Lung (tissue), 12 donors: Measurements from ENCODE around the gene QPCT. TPM values are rescaled to one million over a fixed set of nuclear protein-coding genes. Genes with fewer than 3 reads are reported as not detected.

Experiments used
- ATAC-seq: fragments of 200-7000 bp; cut with Tn5 transposase; one replicate; pipeline ENCODE4 v1.9.1; 2020; ENCODE audit warnings: moderate number of reproducible peaks; ENCODE audit not compliant: insufficient read depth, low FRiP score
- DNase-seq, 3 donors: peaks; one replicate each; pipeline ENCODE4 v3.0.0-alpha.2; 2013 to 2017
- H3K27ac ChIP-seq, 2 donors: one replicate each; pipeline ENCODE4 v1.5.1; 2013; ENCODE audit warnings: mild to moderate bottlenecking in 2 of 2, moderate library complexity in 2 of 2, control low read depth in 1 of 2, inconsistent platforms in 1 of 2, low read depth in 1 of 2, low read length in 1 of 2
- H3K27me3 ChIP-seq, 3 donors: one replicate each; pipeline ENCODE4 v1.5.1; 2013; ENCODE audit warnings: low read length in 2 of 3; ENCODE audit not compliant: control insufficient read depth in 3 of 3, insufficient read depth in 3 of 3
- H3K36me3 ChIP-seq, 4 donors: one replicate each; pipeline ENCODE4 v1.5.1; 2013; ENCODE audit warnings: low read length in 4 of 4, mild to moderate bottlenecking in 1 of 4, moderate library complexity in 1 of 4; ENCODE audit not compliant: control insufficient read depth in 4 of 4, insufficient read depth in 4 of 4
- H3K4me1 ChIP-seq, 5 donors: one replicate each; pipeline ENCODE4 v1.5.1; 2013; ENCODE audit warnings: low read length in 5 of 5, mild to moderate bottlenecking in 2 of 5, moderate library complexity in 1 of 5; ENCODE audit not compliant: control insufficient read depth in 5 of 5, insufficient read depth in 5 of 5
- H3K4me3 ChIP-seq: one replicate; pipeline ENCODE4 v1.5.1; 2013; ENCODE audit warnings: mild to moderate bottlenecking, control low read depth, moderate library complexity
- H3K9ac ChIP-seq, 2 donors: one replicate each; pipeline ENCODE4 v1.5.1; 2013; ENCODE audit warnings: low read length in 2 of 2, control low read depth in 1 of 2; ENCODE audit not compliant: insufficient read depth in 1 of 2
- H3K9me3 ChIP-seq, 4 donors: one replicate each; pipeline ENCODE4 v1.5.1; 2013; ENCODE audit warnings: low read length in 3 of 4, mild to moderate bottlenecking in 1 of 4, moderate library complexity in 1 of 4; ENCODE audit not compliant: control insufficient read depth in 4 of 4, insufficient read depth in 3 of 4
- WGBS, 2 donors: extraction: QIAGEN DNeasy Blood & Tissue Kit; methylation state at CpG; one replicate each; pipeline ENCODE4 v1.1.7; 2013; 5-methylcytosine and 5-hydroxymethylcytosine counted together
- polyA plus RNA-seq, 2 donors: library from polyadenylated mRNA; stranded (reverse); fragments of 200-250 nt; gene quantifications; one replicate each; pipeline ENCODE4 v1.2.1, GENCODE V29; 2013
- total RNA-seq, 2 donors: library from RNA; depleted of rRNA in 1 of 2; stranded (reverse); fragments of >200 nt in 1 of 2; gene quantifications; one replicate each; pipeline ENCODE4 v1.2.1, GENCODE V29; 2014 to 2021
- TF ChIP-seq, protein P1 (sequence below): IDR thresholded peaks from 2 replicates; pipeline ENCODE4 v1.5.1; 2012; ENCODE audit warnings: mild to moderate bottlenecking; ENCODE audit errors: control extremely low read depth, extremely low read depth
- donor health status: control.
- donor health status: control.
- donor health status: Bipolar disorder and iron deficiency.
- donor health status: healthy.
- donor health status: DM: yes; HTN: yes; CAD: no.

QPCT gene
- total and polyA plus RNA-seq, 4 donors, result 3.0 to 34.1 (median 7.4) TPM

DNA sequence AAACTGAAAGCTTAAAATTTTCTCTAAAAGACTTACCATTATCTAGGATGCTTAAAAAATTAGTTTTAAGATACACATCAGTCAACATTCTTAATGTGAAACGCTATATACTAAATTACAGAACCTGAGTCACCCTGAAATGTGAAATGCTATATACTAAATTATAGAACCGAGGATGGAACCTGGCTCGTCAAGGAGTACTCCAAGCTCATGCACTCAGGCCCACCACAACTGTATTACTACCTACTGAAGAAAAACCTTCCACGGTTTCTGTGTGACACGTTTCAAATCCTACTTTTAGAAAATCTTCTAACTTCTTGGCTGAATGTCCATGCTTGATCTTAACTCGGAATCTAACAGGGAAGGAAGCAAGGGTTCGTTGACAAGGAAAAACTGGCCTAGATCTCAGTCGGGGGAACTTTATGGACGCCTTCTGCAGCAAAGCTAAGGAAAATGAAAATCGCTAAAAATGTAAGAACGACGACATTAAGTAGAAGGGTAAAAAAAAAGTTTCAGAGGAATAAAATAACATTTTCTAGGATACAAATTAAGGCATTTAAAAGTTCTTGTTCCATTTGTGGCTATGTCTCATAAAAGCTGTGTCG is 21.2 kb upstream of the QPCT start:
- H3K4me1 ChIP-seq, result peaks cover 0 to 42% (median 8%) of the 10 kb centered on the region in 5 donors
- no peak for ATAC-seq

DNA sequence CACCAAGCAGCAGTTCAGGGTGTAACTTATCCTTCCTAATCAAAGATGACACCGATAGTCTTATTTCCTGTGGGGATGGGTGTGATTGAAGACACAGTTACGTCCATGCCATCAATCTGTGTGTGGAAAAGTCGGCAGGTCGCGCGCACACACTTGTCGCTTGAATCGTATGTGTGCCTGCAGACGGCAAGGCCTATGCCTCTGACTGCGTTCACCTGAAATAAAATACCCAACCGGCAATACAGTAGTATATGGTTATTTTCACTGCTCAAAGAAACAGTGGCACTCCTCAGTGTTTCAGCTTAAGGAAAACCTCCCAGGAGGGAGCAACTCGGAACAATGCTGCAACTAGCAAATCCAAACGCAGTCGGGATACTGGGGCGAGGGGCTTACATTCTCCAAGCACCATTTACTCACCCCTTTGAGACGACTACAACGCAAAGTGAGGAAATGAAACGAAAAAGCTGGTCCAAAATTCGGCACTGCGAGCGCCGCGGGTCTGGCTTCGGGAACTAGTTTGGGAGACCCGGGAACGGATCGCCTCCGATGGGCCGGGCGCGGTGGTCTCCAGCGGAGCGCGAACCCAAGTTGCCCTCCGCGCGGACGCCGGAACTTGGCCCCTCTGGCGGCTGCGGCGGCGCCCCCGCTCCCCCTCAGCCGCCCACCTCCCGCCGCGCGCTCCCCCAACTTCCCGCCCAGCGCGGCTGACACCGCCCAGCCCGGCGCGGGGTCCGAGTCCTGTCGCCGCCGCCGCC is 20.5 kb upstream of the QPCT start:
- Histone ChIP-seq H3K9ac (peak overlapping the region; percentile 88 to 91), H3K9me3 (no peaks in the 10 kb centered on the region), H3K4me1 (peaks cover 0 to 37% (median 6%) of the 10 kb centered on the region in 5 donors), H3K27me3 (no peaks in the 10 kb centered on the region), H3K36me3 (no peaks in the 10 kb centered on the region), H3K27ac (peak overlapping the region; percentile 86 to 92), H3K4me3 (peak overlapping the region; percentile 80)
- ATAC-seq (peak; percentile 15), DNase-seq (peak; percentile 49 to 75 (median 59))
- TF ChIP-seq, protein P1, sequence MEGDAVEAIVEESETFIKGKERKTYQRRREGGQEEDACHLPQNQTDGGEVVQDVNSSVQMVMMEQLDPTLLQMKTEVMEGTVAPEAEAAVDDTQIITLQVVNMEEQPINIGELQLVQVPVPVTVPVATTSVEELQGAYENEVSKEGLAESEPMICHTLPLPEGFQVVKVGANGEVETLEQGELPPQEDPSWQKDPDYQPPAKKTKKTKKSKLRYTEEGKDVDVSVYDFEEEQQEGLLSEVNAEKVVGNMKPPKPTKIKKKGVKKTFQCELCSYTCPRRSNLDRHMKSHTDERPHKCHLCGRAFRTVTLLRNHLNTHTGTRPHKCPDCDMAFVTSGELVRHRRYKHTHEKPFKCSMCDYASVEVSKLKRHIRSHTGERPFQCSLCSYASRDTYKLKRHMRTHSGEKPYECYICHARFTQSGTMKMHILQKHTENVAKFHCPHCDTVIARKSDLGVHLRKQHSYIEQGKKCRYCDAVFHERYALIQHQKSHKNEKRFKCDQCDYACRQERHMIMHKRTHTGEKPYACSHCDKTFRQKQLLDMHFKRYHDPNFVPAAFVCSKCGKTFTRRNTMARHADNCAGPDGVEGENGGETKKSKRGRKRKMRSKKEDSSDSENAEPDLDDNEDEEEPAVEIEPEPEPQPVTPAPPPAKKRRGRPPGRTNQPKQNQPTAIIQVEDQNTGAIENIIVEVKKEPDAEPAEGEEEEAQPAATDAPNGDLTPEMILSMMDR, result no peak
- WGBS, 2 donors, result 1% methylated on average over 43 to 61 of the region's 61 CpGs

More for the DNA sequence above, 21.2 kb upstream of the QPCT start:
- TF ChIP-seq, protein P1, result no peak
- DNase-seq, result peak in 1 of 3 donors; percentile 51
- peak overlapping the region; percentile 80 for H3K4me3 ChIP-seq
- no peaks in the 10 kb centered on the region for H3K36me3 ChIP-seq
- H3K27ac ChIP-seq, result peak overlapping the region in 1 of 2 donors; percentile 92
- H3K27me3 ChIP-seq, result no peaks in the 10 kb centered on the region
- 21 to 30% methylated on average over 13 of the region's 13 CpGs for WGBS, 2 donors
- peak overlapping the region; percentile 88 to 91 for H3K9ac ChIP-seq
- H3K9me3 ChIP-seq, result no peaks in the 10 kb centered on the region

DNA sequence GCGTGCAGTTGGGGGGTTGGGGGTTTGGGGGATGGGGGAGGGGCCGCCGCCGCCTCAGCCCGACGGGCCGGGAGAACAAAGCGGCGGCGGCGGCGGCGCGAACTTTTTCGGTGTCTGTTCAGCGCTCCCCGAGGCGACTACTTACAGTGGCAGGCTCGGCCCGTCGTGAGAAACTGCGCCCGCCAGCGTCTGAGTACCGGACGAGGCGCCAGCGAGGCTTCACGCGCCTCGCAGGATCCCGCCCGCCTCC is 20.0 kb upstream of the QPCT start:
- WGBS, 2 donors, result 0% methylated on average over 9 to 33 of the region's 33 CpGs
- H3K9me3 ChIP-seq, result no peaks in the 10 kb centered on the region

More for the DNA sequence above, 20.0 kb upstream of the QPCT start:
- peak overlapping the region; percentile 80 for H3K4me3 ChIP-seq
- H3K27ac ChIP-seq, result peak overlapping the region; percentile 84 to 86
- TF ChIP-seq, protein P1, result no peak
- ATAC-seq, result no peak
- H3K27me3 ChIP-seq, result no peaks in the 10 kb centered on the region
- peaks cover 0 to 34% (median 6%) of the 10 kb centered on the region in 5 donors for H3K4me1 ChIP-seq
- DNase-seq, result peak in 2 of 3 donors; percentile 90 to 93
- no peak overlapping the region for H3K9ac ChIP-seq
- H3K36me3 ChIP-seq, result no peaks in the 10 kb centered on the region
